H1 (cell line): Measurements from ENCODE around the gene CDH6.

ENCODE experiments used
- CTCF ChIP-seq, 3 experiments: IDR thresholded peaks; 1 replicate in 2 of 3; 2 replicates in 1 of 3; pipeline versions ENCODE4 v1.5.1 to v1.6.1; 2011; ENCODE audit warnings: low read length in 3 of 3, mild to moderate bottlenecking in 3 of 3, inconsistent platforms in 2 of 3, low read depth in 1 of 3, moderate library complexity in 1 of 3; ENCODE audit not compliant: insufficient read depth in 1 of 3; ENCODE audit errors: control extremely low read depth in 1 of 3
- EGR1 ChIP-seq: IDR thresholded peaks from 2 replicates; pipeline ENCODE4 v1.6.1; 2011; ENCODE audit warnings: low read depth, low read length, borderline replicate concordance
- EZH2 ChIP-seq: fragments of 200-600 bp; sonication (generic); IDR thresholded peaks from 2 replicates; pipeline ENCODE4 v1.7.1; 2012; ENCODE audit warnings: low read depth, mild to moderate bottlenecking, moderate library complexity, low read length, inconsistent platforms; ENCODE audit not compliant: severe bottlenecking
- POLR2A ChIP-seq, 2 experiments: IDR thresholded peaks; 1 replicate in 1 of 2; 2 replicates in 1 of 2; pipeline ENCODE4 v1.6.1; 2011; ENCODE audit warnings: low read depth in 2 of 2, low read length in 2 of 2, mild to moderate bottlenecking in 2 of 2; ENCODE audit errors: control extremely low read depth in 1 of 2
- RAD21 ChIP-seq, 2 experiments: IDR thresholded peaks in 1 of 2; conservative IDR thresholded peaks in 1 of 2; 2 replicates each; pipeline ENCODE4 v1.6.1; 2011; ENCODE audit warnings: low read depth in 2 of 2, low read length in 2 of 2, improper control_type of control experiment in 1 of 2, inconsistent platforms in 1 of 2, mild to moderate bottlenecking in 1 of 2, moderate library complexity in 1 of 2
- RXRA ChIP-seq: IDR thresholded peaks from 2 replicates; pipeline ENCODE4 v1.6.1; 2011; ENCODE audit warnings: low read depth, mild to moderate bottlenecking, low read length, moderate library complexity; ENCODE audit not compliant: insufficient read depth

- TF ChIP-seq CTCF (IDR thresholded peaks at IDR 0.05; ENCODE audit: control extremely low read depth in 1 of 3, insufficient read depth in 1 of 3, low read depth in 1 of 3, low read length in 3 of 3) (no peak), EZH2 (no peak), RAD21 (IDR thresholded peaks at IDR 0.05 in 1 of 2, conservative IDR thresholded peaks at IDR 0.05 in 1 of 2; ENCODE audit: low read depth in 2 of 2, low read length in 2 of 2) (no peak), EGR1 (no peak), POLR2A (IDR thresholded peaks at IDR 0.05; ENCODE audit: control extremely low read depth in 1 of 2, low read depth in 2 of 2, low read length in 2 of 2) (no peak), RXRA (no peak)
Observed at GRCh38 chr5:31226651-31227050, 33.2 kb downstream of the CDH6 start.
